Measurements from ENCODE around the gene CFAP53. TPM values are rescaled to one million over a fixed set of nuclear protein-coding genes. Genes with fewer than 3 reads are reported as not detected.

Gene CFAP53

DNA sequence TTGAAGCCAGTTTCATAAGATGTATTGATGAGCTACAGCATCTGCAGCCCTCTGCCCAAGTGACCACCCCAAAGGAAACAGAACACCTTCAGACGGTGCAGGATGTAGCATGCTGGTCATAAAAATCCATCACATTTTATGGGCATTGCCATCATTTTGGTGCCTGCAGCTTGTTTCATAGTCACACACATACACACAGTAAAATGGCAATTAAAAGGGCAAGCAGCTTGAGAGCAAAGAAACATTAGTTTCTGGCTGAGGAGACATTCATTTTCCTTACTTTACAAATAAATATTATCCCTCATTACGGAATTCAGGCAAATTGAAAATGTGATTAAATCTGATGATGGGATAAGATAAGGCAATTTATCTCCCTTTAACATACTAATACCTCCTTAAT is 84.7 kb downstream of the CFAP53 start:
- 85% methylated on average over 1 of the region's 2 CpGs for WGBS
- H3K27ac ChIP-seq (ENCODE audit: low read length, poor library complexity, severe bottlenecking), result no peak overlapping the region
- no peak for DNase-seq
- H3K23ac ChIP-seq (ENCODE audit: low read length in 2 of 2), result no peak overlapping the region
- no peak overlapping the region for H2AFZ ChIP-seq (ENCODE audit: low read depth, low read length)
- H3K4me1 ChIP-seq (ENCODE audit: control insufficient read depth, insufficient read depth, low read depth, low read length), result no peaks in the 10 kb centered on the region
- no peaks in the 10 kb centered on the region for H3K79me1 ChIP-seq (replicated peaks; ENCODE audit: low read length, poor library complexity, severe bottlenecking)
- H3K14ac ChIP-seq (ENCODE audit: low read length in 2 of 2), result no peak overlapping the region
- H2AK5ac ChIP-seq (ENCODE audit: low read length, severe bottlenecking), result no peak overlapping the region
- H3K4me3 ChIP-seq (ENCODE audit: insufficient read depth in 1 of 2, low read depth in 1 of 2, low read length in 2 of 2), result no peak overlapping the region
- H3K4me2 ChIP-seq (ENCODE audit: low read length, poor library complexity, severe bottlenecking), result no peak overlapping the region
- no peak overlapping the region for H2BK15ac ChIP-seq (ENCODE audit: low read depth, poor library complexity, severe bottlenecking)
- H4K8ac ChIP-seq (ENCODE audit: low read length), result no peak overlapping the region
- no peak overlapping the region for H3K18ac ChIP-seq (ENCODE audit: low read depth in 1 of 2, low read length in 2 of 2)
- no peak overlapping the region for H3K9ac ChIP-seq (ENCODE audit: low read length)
- no peak overlapping the region for H4K91ac ChIP-seq (ENCODE audit: low read length)
- no peak overlapping the region for H3K4ac ChIP-seq (ENCODE audit: low read depth in 1 of 2, low read length in 2 of 2)
- H3K9me3 ChIP-seq (ENCODE audit: control insufficient read depth, low read length), result no peaks in the 10 kb centered on the region
- H2BK12ac ChIP-seq (ENCODE audit: low read length in 2 of 2), result no peak overlapping the region
- no peak overlapping the region for H2BK5ac ChIP-seq (ENCODE audit: low read depth, low read length, poor library complexity, severe bottlenecking)
- H3K27me3 ChIP-seq (ENCODE audit: control insufficient read depth in 1 of 2, insufficient read depth in 1 of 2, low read length in 2 of 2), result peaks cover 45 to 46% of the 10 kb centered on the region in 2 experiments
- no peaks in the 10 kb centered on the region for H3K36me3 ChIP-seq (ENCODE audit: control insufficient read depth in 1 of 2, insufficient read depth in 2 of 2, low read depth in 1 of 2, low read length in 2 of 2)
- no peak overlapping the region for H2BK120ac ChIP-seq (ENCODE audit: low read depth, low read length)

DNA sequence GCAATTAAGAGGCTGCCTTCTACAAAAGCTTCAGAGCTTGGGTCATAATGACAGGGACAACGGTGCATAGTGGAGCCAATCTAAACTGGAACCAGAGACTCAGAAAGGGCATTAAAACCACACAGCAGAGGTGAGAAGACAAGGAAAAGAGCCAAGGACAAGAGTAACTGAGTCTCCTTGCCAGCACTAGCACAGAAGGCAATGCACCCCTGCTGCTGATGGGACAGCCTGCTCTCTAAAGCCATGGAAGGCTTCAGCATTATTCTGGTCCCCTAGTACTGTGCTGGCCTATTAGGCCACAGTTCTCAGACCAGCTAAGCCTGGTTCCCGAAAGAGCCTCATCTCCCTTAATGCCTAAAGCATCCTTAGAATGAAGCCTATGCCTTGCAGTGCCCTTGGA is 86.8 kb downstream of the CFAP53 start:
- H2BK5ac ChIP-seq (ENCODE audit: low read depth, low read length, poor library complexity, severe bottlenecking), result no peak overlapping the region
- no peak overlapping the region for H3K4ac ChIP-seq (ENCODE audit: low read depth in 1 of 2, low read length in 2 of 2)
- H4K91ac ChIP-seq (ENCODE audit: low read length), result no peak overlapping the region
- DNase-seq, result no peak
- no peak overlapping the region for H3K4me3 ChIP-seq (ENCODE audit: insufficient read depth in 1 of 2, low read depth in 1 of 2, low read length in 2 of 2)
- H3K9ac ChIP-seq (ENCODE audit: low read length), result no peak overlapping the region
- H3K14ac ChIP-seq (ENCODE audit: low read length in 2 of 2), result no peak overlapping the region
- no peak overlapping the region for H3K4me2 ChIP-seq (ENCODE audit: low read length, poor library complexity, severe bottlenecking)
- H3K36me3 ChIP-seq (ENCODE audit: control insufficient read depth in 1 of 2, insufficient read depth in 2 of 2, low read depth in 1 of 2, low read length in 2 of 2), result no peaks in the 10 kb centered on the region
- no peak overlapping the region for H4K8ac ChIP-seq (ENCODE audit: low read length)
- no peaks in the 10 kb centered on the region for H3K4me1 ChIP-seq (ENCODE audit: control insufficient read depth, insufficient read depth, low read depth, low read length)
- H3K9me3 ChIP-seq (ENCODE audit: control insufficient read depth, low read length), result no peaks in the 10 kb centered on the region
- H3K27me3 ChIP-seq (ENCODE audit: control insufficient read depth in 1 of 2, insufficient read depth in 1 of 2, low read length in 2 of 2), result peaks cover 49 to 59% of the 10 kb centered on the region in 2 experiments
- H3K23ac ChIP-seq (ENCODE audit: low read length in 2 of 2), result no peak overlapping the region
- no peak overlapping the region for H2BK120ac ChIP-seq (ENCODE audit: low read depth, low read length)
- WGBS, result 66% methylated on average over 2 of the region's 2 CpGs
- no peaks in the 10 kb centered on the region for H3K79me1 ChIP-seq (replicated peaks; ENCODE audit: low read length, poor library complexity, severe bottlenecking)
- H2AFZ ChIP-seq (ENCODE audit: low read depth, low read length), result no peak overlapping the region
- no peak overlapping the region for H2BK12ac ChIP-seq (ENCODE audit: low read length in 2 of 2)
- H2BK15ac ChIP-seq (ENCODE audit: low read depth, poor library complexity, severe bottlenecking), result no peak overlapping the region
- H3K27ac ChIP-seq (ENCODE audit: low read length, poor library complexity, severe bottlenecking), result no peak overlapping the region
- H2AK5ac ChIP-seq (ENCODE audit: low read length, severe bottlenecking), result no peak overlapping the region
- no peak overlapping the region for H3K18ac ChIP-seq (ENCODE audit: low read depth in 1 of 2, low read length in 2 of 2)

GRCh38 chr18:50177294-50177992 is 88.9 kb downstream of the CFAP53 start:
- Histone ChIP-seq H3K4me2 (ENCODE audit: low read length, poor library complexity, severe bottlenecking) (no peak overlapping the region), H4K91ac (ENCODE audit: low read length) (no peak overlapping the region), H4K8ac (ENCODE audit: low read length) (no peak overlapping the region), H3K4ac (ENCODE audit: low read depth in 1 of 2, low read length in 2 of 2) (no peak overlapping the region), H3K36me3 (ENCODE audit: control insufficient read depth in 1 of 2, insufficient read depth in 2 of 2, low read depth in 1 of 2, low read length in 2 of 2) (no peaks in the 10 kb centered on the region), H2BK120ac (ENCODE audit: low read depth, low read length) (no peak overlapping the region), H3K27me3 (ENCODE audit: control insufficient read depth in 1 of 2, insufficient read depth in 1 of 2, low read length in 2 of 2) (peaks cover 55 to 56% of the 10 kb centered on the region in 2 experiments), H2AK5ac (ENCODE audit: low read length, severe bottlenecking) (no peak overlapping the region), H3K9ac (ENCODE audit: low read length) (no peak overlapping the region), H3K27ac (ENCODE audit: low read length, poor library complexity, severe bottlenecking) (no peak overlapping the region), H2BK15ac (ENCODE audit: low read depth, poor library complexity, severe bottlenecking) (no peak overlapping the region), H2BK5ac (ENCODE audit: low read depth, low read length, poor library complexity, severe bottlenecking) (no peak overlapping the region), H2BK12ac (ENCODE audit: low read length in 2 of 2) (no peak overlapping the region), H3K4me3 (ENCODE audit: insufficient read depth in 1 of 2, low read depth in 1 of 2, low read length in 2 of 2) (no peak overlapping the region), H3K4me1 (ENCODE audit: control insufficient read depth, insufficient read depth, low read depth, low read length) (no peaks in the 10 kb centered on the region), H2AFZ (ENCODE audit: low read depth, low read length) (no peak overlapping the region), H3K9me3 (ENCODE audit: control insufficient read depth, low read length) (peaks cover 3% of the 10 kb centered on the region), H3K23ac (ENCODE audit: low read length in 2 of 2) (no peak overlapping the region), H3K14ac (ENCODE audit: low read length in 2 of 2) (no peak overlapping the region), H3K18ac (ENCODE audit: low read depth in 1 of 2, low read length in 2 of 2) (no peak overlapping the region), H3K79me1 (replicated peaks; ENCODE audit: low read length, poor library complexity, severe bottlenecking) (no peaks in the 10 kb centered on the region)
- WGBS, result no CpG with 5 or more reads among the region's 3 CpGs
- DNase-seq, result no peak

Small RNAs within 50 kb of the gene (small RNA-seq; reads per million reads assigned to genes)
- not detected for gene RN7SL310P (ENCODE audit: low read depth)

Data from mesenchymal stem cell (in vitro differentiated cells and primary cell).